Measurements from ENCODE around the gene NXT1.

The NXT1 gene

DNA sequence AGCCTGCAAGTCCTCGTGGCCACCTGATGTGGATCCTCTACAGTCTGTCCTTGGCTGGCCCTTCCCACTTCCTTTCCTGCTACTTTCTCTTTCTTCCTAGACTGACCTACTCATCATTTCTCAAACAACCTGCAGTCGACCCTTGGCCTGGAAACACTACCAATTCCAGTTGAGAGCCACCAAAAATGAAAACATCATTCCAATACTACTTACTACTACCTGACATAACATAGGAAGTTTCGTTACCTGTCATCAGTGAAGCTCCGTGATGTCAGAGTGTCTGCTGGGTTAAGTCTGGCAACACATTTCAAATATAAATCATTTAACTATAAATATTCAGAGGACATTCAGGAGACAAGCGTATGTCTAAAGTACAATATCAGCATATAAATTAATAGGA, 25.2 kb downstream of the NXT1 start:
- peaks cover 33% of the 10 kb centered on the region for H3K36me3 ChIP-seq (ENCODE audit: insufficient read depth, low read length)

DNA sequence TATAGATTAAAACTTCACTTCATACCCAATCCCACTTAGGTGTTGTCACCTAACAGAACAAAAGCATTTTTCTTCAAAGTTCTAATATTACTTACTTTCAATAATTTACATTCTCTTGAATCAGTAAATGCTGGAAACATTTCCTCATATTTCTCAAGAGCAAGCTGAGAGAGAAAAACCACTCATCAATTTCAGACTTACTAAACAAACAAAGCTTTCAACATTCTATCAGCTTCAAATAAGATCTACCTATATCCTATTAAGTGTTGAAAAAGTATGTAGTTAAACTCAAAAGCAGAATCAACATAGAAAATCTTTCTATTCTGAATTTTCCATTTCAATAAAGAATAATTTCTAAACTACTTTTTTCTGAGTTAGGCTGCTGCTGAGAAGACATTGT, 29.2 kb downstream of the NXT1 start:
- Histone ChIP-seq H3K9ac (ENCODE audit: low read depth, low read length) (no peak overlapping the region), H3K4me1 (ENCODE audit: insufficient read depth, low read length) (no peaks in the 10 kb centered on the region), H3K36me3 (ENCODE audit: insufficient read depth, low read length) (peaks cover 18% of the 10 kb centered on the region), H3K9me3 (ENCODE audit: control insufficient read depth, insufficient read depth, low read length) (no peaks in the 10 kb centered on the region)

More for the DNA sequence above, 25.2 kb downstream of the NXT1 start:
- Histone ChIP-seq H3K9ac (ENCODE audit: low read depth, low read length) (no peak overlapping the region), H3K9me3 (ENCODE audit: control insufficient read depth, insufficient read depth, low read length) (no peaks in the 10 kb centered on the region), H3K4me1 (ENCODE audit: insufficient read depth, low read length) (no peaks in the 10 kb centered on the region)

- H3K36me3 ChIP-seq (ENCODE audit: insufficient read depth, low read length), result peaks cover 10% of the 10 kb centered on the region
- H3K4me1 ChIP-seq (ENCODE audit: insufficient read depth, low read length), result no peaks in the 10 kb centered on the region
- no peak overlapping the region for H3K9ac ChIP-seq (ENCODE audit: low read depth, low read length)
- no peaks in the 10 kb centered on the region for H3K9me3 ChIP-seq (ENCODE audit: control insufficient read depth, insufficient read depth, low read length)
Observed at GRCh38 chr20:23381876-23382275, 31.3 kb downstream of the NXT1 start.

GRCh38 chr20:23386304-23387117, 35.9 kb downstream of the NXT1 start:
- Histone ChIP-seq H3K4me1 (ENCODE audit: insufficient read depth, low read length) (peaks cover 10% of the 10 kb centered on the region; the same call in 1 of the 2 replicates), H3K9ac (ENCODE audit: low read depth, low read length) (no peak overlapping the region), H3K36me3 (ENCODE audit: insufficient read depth, low read length) (peaks cover 6% of the 10 kb centered on the region; the same call in 1 of the 2 replicates), H3K9me3 (ENCODE audit: control insufficient read depth, insufficient read depth, low read length) (no peaks in the 10 kb centered on the region; the same call in 1 of the 2 replicates)

GRCh38 chr20:23387118-23387443, 36.5 kb downstream of the NXT1 start:
- Histone ChIP-seq H3K36me3 (ENCODE audit: insufficient read depth, low read length) (peaks cover 6% of the 10 kb centered on the region; the same call in 1 of the 2 replicates), H3K9me3 (ENCODE audit: control insufficient read depth, insufficient read depth, low read length) (no peaks in the 10 kb centered on the region; the same call in 1 of the 2 replicates), H3K9ac (ENCODE audit: low read depth, low read length) (no peak overlapping the region), H3K4me1 (ENCODE audit: insufficient read depth, low read length) (peaks cover 15% of the 10 kb centered on the region)

DNA sequence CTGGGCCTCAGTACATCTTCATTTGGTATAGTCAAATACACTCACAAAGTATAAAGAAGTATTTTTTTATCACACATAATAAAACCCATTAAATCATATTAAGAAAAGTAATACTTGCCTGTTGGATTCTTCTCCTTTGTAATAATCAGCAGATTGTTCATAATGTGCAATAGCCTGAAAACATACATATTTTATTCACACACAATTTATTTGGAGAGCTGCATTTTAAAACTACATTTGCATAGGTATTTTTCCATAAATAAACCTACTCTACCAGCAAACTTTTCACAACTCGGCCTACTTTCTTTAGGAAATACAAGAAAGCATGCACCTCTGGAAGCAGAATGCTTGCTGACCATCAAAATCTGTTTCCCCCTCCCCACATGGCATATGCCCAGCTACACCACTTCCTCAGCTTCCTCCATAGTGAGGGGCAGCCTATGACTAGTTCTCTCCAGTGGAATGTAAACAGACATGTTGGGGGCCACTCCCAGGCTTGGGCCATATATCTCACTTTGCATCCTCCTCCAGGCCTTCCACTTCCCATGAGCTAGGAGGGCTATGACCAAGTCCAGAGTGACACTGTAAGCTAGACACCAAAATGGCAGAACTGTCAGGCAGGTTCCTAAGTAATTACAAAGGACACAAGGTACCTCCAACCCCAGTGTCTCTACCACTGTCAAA, 39.6 kb downstream of the NXT1 start:
- no peaks in the 10 kb centered on the region; the same call in 1 of the 2 replicates for H3K9me3 ChIP-seq (ENCODE audit: control insufficient read depth, insufficient read depth, low read length)
- H3K9ac ChIP-seq (ENCODE audit: low read depth, low read length), result no peak overlapping the region
- peaks cover 18% of the 10 kb centered on the region for H3K4me1 ChIP-seq (ENCODE audit: insufficient read depth, low read length)
- H3K36me3 ChIP-seq (ENCODE audit: insufficient read depth, low read length), result peaks cover 9% of the 10 kb centered on the region

GRCh38 chr20:23391707-23392310, 41.2 kb downstream of the NXT1 start:
- Histone ChIP-seq H3K36me3 (ENCODE audit: insufficient read depth, low read length) (peaks cover 9% of the 10 kb centered on the region), H3K4me1 (ENCODE audit: insufficient read depth, low read length) (peaks cover 18% of the 10 kb centered on the region), H3K9me3 (ENCODE audit: control insufficient read depth, insufficient read depth, low read length) (no peaks in the 10 kb centered on the region; the same call in 1 of the 2 replicates), H3K9ac (ENCODE audit: low read depth, low read length) (no peak overlapping the region)

- H3K36me3 ChIP-seq (ENCODE audit: insufficient read depth, low read length), result peaks cover 3% of the 10 kb centered on the region; the same call in 1 of the 2 replicates
- no peak overlapping the region for H3K9ac ChIP-seq (ENCODE audit: low read depth, low read length)
- H3K4me1 ChIP-seq (ENCODE audit: insufficient read depth, low read length), result peaks cover 18% of the 10 kb centered on the region
- H3K9me3 ChIP-seq (ENCODE audit: control insufficient read depth, insufficient read depth, low read length), result no peaks in the 10 kb centered on the region
Observed at GRCh38 chr20:23393996-23394775, 43.6 kb downstream of the NXT1 start.

GRCh38 chr20:23396950-23397627, 46.5 kb downstream of the NXT1 start:
- Histone ChIP-seq H3K4me1 (ENCODE audit: insufficient read depth, low read length) (0 out of 2 replicates have a peak, but pooled peaks cover 3% of the 10 kb centered on the region), H3K9me3 (ENCODE audit: control insufficient read depth, insufficient read depth, low read length) (no peaks in the 10 kb centered on the region), H3K9ac (ENCODE audit: low read depth, low read length) (no peak overlapping the region), H3K36me3 (ENCODE audit: insufficient read depth, low read length) (peaks cover 3% of the 10 kb centered on the region; the same call in 1 of the 2 replicates)

- no peaks in the 10 kb centered on the region for H3K4me1 ChIP-seq (ENCODE audit: insufficient read depth, low read length)
- H3K9ac ChIP-seq (ENCODE audit: low read depth, low read length), result no peak overlapping the region
- peaks cover 3% of the 10 kb centered on the region; the same call in 1 of the 2 replicates for H3K36me3 ChIP-seq (ENCODE audit: insufficient read depth, low read length)
- H3K9me3 ChIP-seq (ENCODE audit: control insufficient read depth, insufficient read depth, low read length), result no peaks in the 10 kb centered on the region
Observed at GRCh38 chr20:23397961-23398360, 47.4 kb downstream of the NXT1 start.

GRCh38 chr20:23399568-23400241, 49.1 kb downstream of the NXT1 start:
- no peaks in the 10 kb centered on the region for H3K9me3 ChIP-seq (ENCODE audit: control insufficient read depth, insufficient read depth, low read length)
- H3K4me1 ChIP-seq (ENCODE audit: insufficient read depth, low read length), result no peaks in the 10 kb centered on the region
- peaks cover 3% of the 10 kb centered on the region; the same call in 1 of the 2 replicates for H3K36me3 ChIP-seq (ENCODE audit: insufficient read depth, low read length)
- H3K9ac ChIP-seq (ENCODE audit: low read depth, low read length), result no peak overlapping the region

- Histone ChIP-seq H3K36me3 (ENCODE audit: insufficient read depth, low read length) (no peaks in the 10 kb centered on the region), H3K9ac (ENCODE audit: low read depth, low read length) (no peak overlapping the region), H3K9me3 (ENCODE audit: control insufficient read depth, insufficient read depth, low read length) (no peaks in the 10 kb centered on the region), H3K4me1 (ENCODE audit: insufficient read depth, low read length) (no peaks in the 10 kb centered on the region)
Observed at GRCh38 chr20:23401051-23401450, 50.5 kb downstream of the NXT1 start.

DNA sequence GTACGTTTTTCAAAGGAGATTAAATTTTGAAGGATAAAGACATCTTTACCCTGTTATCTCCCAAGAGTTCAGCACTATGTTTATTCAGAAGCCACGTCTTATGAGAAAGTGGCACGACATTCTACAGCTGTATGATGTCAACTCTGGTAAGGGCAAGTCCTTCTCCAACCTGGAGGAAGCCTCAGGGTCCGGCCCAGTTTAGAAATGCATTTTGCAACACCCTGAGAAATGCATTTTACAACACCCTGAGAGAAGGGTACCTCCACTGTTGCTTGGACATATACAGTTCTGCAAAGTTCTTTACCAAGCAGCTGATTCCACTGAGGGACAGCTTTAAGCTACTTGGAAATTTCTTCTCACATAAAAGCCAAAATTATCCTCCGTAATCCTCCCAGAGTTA, 53.2 kb downstream of the NXT1 start:
- Histone ChIP-seq H3K36me3 (ENCODE audit: insufficient read depth, low read length) (peaks cover 4% of the 10 kb centered on the region; the same call in 1 of the 2 replicates), H3K9me3 (ENCODE audit: control insufficient read depth, insufficient read depth, low read length) (no peaks in the 10 kb centered on the region), H3K4me1 (ENCODE audit: insufficient read depth, low read length) (no peaks in the 10 kb centered on the region), H3K9ac (ENCODE audit: low read depth, low read length) (no peak overlapping the region)
